HG03442 (cell line): Measurements from ENCODE around the gene RAMP2.
"Not testable (repeated sequence)": the region's sequence is repeated elsewhere in the genome, so short reads cannot be mapped to it uniquely, and the experiment has no call there.

Source experiments
- ATAC-seq: cut with Tn5 transposase; IDR thresholded peaks from one replicate; pipeline ENCODE4 v1.9.1; 2021; ENCODE audit warnings: mild to moderate bottlenecking, moderate library complexity; ENCODE audit not compliant: unreplicated experiment

RAMP2 gene

GRCh38 chr17:42768006-42768405 is 7.0 kb downstream of the RAMP2 start:
- not testable (repeated sequence) for ATAC-seq

DNA sequence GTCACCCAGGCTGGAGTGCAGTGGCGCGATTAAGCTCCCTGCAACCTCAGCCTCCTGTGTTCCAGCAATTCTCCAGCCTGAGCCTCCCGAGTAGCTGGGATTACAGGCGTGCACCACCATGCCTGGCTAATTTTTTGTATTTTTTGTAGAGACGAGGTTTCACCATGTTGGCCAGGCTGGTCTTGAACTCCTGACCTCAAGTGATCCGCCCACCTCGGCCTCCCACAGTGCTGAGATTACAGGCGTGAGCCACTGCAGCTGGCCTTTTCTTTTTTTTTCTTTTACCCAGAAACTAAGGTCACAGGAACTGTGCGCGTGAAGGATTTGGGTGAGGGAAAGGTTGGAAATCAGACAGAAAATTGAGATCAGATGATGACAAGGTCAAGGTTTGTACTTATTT is 8.9 kb downstream of the RAMP2 start:
- ATAC-seq: not testable (repeated sequence)

GRCh38 chr17:42772945-42773289 is 11.9 kb downstream of the RAMP2 start:
- ATAC-seq: no peak

DNA sequence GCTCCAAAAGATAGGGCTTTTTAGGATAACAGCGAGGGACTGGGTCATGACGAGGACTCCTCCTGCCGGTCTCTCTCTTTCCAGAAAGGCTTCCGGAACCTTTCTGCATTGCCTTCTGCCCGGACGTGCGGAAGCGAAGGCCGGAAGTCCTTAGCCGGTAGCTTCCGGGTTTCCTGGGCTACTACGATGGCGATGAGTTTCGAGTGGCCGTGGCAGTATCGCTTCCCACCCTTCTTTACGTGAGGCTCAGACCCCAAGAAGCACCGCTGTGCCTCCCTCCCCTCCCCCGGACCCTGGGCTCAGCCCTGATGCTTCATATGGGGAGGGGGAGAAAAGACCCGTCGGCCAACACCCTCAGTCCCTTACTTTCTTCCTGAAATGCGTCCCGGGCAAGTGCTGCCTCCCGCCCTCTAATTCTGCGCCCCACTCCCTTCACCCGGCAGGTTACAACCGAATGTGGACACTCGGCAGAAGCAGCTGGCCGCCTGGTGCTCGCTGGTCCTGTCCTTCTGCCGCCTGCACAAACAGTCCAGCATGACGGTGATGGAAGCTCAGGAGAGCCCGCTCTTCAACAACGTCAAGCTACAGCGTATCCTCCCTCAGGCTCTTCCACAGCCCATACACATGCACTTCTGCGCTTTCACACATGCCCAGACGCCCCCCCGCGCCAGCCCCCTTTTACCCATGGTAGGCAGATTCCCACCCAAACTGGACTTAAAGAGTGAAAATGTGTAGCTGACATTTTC is 12.4 kb downstream of the RAMP2 start, which contains the start of gene VPS25:
TSS of gene VPS25 (plus strand) at position 160 of the 746 bp plus-strand sequence. CDS start at position 187, 27 bp downstream.
- ATAC-seq: peak; percentile 58

- no peak for ATAC-seq
These were observed 13.2 kb downstream of the RAMP2 start for GRCh38 chr17:42774066-42774745.

DNA sequence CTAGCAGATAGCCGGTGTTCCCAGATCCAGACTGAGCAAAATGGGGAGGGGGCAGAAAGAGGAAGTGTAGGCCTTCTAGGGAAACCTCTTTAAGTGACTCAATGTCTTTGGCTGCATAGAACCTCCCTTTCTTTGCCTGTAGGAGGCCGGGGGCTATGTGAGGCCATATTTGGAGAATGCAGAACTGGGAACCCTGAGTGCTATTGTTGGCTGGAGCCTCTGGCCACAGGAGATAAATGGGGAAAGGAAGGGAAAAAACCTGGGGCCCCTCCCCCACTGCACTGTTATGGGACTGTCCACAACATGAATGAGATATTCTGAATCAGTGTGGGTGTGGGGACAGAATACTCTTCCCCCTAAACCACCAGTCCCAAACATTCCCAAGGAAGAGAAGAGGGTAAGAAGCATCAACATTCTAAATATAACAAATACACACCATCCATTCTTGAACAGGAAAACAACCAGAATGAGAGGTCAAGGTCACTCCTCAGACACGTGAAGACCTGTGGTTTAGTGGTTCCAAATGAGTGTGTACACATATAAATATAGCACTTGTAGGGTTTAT is 14.6 kb downstream of the RAMP2 start:
- no peak for ATAC-seq

GRCh38 chr17:42778570-42778969 is 17.5 kb downstream of the RAMP2 start:
- ATAC-seq: no peak

DNA sequence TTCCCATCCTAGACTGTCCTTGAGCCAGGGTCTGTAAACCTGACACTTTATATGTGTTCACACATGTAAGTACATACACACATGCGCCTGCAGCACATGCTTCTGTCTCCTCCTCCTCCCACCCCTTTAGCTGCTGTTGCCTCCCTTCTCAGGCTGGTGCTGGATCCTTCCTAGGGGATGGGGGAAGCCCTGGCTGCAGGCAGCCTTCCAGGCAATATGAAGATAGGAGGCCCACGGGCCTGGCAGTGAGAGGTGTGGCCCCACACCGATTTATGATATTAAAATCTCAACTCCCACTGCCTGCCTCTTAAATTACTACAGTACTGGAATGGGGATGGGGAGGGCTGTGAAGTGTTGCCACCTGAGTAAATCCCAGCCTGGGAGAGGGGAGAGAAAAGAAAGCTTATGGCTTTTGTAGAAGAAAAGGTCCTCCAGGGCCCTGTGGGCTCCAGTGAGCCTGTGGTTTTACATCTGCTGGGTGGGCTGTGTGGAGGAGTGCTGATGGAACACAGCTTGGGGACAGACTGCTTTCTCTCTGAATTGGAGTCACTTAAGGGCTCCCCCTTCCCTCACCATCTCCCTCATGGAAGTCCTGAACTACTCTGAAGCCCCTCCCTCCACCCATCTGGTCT is 18.4 kb downstream of the RAMP2 start:
- ATAC-seq: no peak

- no peak for ATAC-seq
These were observed 19.2 kb downstream of the RAMP2 start, which contains the start of gene WNK4 for GRCh38 chr17:42779936-42780850. TSS of gene WNK4 (plus strand) at chr17:42780610. CDS start at chr17:42780699, 89 bp downstream.

DNA sequence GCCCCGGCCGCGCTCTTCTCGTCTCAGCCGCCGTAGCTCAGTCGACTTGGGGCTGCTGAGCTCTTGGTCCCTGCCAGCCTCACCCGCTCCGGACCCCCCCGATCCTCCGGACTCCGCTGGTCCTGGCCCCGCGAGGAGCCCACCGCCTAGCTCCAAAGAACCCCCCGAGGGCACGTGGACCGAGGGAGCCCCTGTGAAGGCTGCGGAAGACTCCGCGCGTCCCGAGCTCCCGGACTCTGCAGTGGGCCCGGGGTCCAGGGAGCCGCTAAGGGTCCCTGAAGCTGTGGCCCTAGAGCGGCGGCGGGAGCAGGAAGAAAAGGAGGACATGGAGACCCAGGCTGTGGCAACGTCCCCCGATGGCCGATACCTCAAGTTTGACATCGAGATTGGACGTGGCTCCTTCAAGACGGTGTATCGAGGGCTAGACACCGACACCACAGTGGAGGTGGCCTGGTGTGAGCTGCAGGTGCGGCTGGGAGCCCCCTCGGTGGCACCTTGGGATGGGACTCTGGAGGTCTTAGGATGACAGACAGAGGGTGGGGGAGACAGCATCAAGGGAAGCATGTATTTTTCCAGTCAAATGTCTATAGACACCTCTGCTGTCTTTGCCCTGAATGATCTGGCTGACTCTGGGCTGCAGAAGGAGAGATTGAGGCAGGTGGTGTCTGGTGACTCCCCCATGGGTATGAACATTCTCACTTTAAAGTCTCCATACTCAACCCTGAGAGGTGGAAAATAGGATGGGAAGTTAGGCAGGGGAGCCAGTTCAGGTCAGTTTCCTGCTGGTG is 20.0 kb downstream of the RAMP2 start:
- ATAC-seq: no peak

- no peak for ATAC-seq
These were observed 20.7 kb downstream of the RAMP2 start for GRCh38 chr17:42781639-42782165.

DNA sequence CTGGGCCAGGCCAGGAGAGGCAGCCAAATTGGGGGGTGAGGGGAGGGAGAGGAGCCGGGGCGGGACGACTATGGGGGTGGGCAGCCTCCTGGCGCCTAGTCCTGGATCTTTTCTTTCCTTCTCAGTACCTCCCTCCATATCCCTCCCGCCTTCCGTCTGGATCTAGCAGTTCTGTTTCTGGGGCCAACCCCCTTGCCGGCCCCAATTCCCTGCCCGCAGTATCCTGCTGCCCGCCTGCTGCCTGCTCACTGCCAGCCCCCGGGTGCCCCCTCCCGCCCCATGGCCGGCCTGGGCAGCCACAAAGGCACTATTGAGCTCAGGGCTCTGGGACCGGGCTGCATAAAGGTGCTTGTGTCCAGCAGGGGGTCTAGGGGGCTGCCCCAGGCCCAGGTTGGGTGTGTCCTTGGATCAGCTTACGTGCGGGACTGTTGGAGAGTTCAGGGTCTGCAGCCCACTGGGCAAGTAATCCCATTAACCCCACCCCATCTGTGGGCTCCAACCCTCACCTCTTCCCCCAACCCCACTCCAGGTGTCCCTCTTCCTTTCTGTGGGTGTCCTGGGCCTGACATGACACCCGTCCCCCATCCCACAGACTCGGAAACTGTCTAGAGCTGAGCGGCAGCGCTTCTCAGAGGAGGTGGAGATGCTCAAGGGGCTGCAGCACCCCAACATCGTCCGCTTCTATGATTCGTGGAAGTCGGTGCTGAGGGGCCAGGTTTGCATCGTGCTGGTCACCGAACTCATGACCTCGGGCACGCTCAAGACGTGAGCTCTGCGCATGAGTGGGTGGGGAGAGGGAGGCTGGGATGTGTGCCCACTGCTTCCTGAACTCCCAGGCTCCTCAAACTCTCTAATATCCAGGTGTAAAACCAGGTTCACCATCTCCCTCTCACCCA is 21.4 kb downstream of the RAMP2 start:
- ATAC-seq: no peak

GRCh38 chr17:42783062-42783790 is 22.2 kb downstream of the RAMP2 start:
- ATAC-seq: no peak

GRCh38 chr17:42783791-42784138 is 22.7 kb downstream of the RAMP2 start:
- ATAC-seq: no peak

GRCh38 chr17:42784409-42784808 is 23.4 kb downstream of the RAMP2 start:
- no peak for ATAC-seq

GRCh38 chr17:42784811-42785592 is 24.0 kb downstream of the RAMP2 start:
- ATAC-seq: no peak

DNA sequence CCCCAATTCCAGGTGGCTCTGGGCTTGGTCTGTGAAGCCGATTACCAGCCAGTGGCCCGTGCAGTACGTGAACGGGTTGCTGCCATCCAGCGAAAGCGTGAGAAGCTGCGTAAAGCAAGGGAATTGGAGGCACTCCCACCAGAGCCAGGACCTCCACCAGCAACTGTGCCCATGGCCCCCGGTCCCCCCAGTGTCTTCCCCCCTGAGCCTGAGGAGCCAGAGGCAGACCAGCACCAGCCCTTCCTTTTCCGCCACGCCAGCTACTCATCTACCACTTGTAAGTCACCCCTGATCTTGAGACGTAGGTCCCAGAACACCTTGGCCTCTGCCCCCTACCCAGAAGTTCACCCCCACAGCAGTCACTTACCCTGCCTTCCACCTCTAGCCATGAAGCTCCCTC is 26.2 kb downstream of the RAMP2 start:
- no peak for ATAC-seq
